Epithelial cell of proximal tubule (primary cell): ENCODE measurements around the gene SARDH. TPM values are rescaled to one million over a fixed set of nuclear protein-coding genes. Genes with fewer than 3 reads are reported as not detected.
"Not testable (repeated sequence)": the region's sequence is repeated elsewhere in the genome, so short reads cannot be mapped to it uniquely, and the experiment has no call there.

Experiments used
- DNase-seq: peaks from one replicate; pipeline ENCODE4 v3.0.0-alpha.2; 2011; ENCODE audit warnings: low read depth
- H3K4me3 ChIP-seq: 2 replicates; pipeline ENCODE4 v1.5.1; 2011; ENCODE audit warnings: low read depth, mild to moderate bottlenecking, low read length
- total RNA-seq: library from RNA; depleted of rRNA; stranded (reverse); fragments of >200 nt; gene quantifications from 2 replicates; pipeline ENCODE4 v1.2.3, GENCODE V29; 2015
- TF ChIP-seq, protein P1 (sequence below): conservative IDR thresholded peaks from 2 replicates; pipeline ENCODE4 v1.5.1; 2012; ENCODE audit warnings: low read depth, mild to moderate bottlenecking, low read length

The SARDH gene
- total RNA-seq, 1 donor from 2014 or later, result 0.92 TPM

DNA sequence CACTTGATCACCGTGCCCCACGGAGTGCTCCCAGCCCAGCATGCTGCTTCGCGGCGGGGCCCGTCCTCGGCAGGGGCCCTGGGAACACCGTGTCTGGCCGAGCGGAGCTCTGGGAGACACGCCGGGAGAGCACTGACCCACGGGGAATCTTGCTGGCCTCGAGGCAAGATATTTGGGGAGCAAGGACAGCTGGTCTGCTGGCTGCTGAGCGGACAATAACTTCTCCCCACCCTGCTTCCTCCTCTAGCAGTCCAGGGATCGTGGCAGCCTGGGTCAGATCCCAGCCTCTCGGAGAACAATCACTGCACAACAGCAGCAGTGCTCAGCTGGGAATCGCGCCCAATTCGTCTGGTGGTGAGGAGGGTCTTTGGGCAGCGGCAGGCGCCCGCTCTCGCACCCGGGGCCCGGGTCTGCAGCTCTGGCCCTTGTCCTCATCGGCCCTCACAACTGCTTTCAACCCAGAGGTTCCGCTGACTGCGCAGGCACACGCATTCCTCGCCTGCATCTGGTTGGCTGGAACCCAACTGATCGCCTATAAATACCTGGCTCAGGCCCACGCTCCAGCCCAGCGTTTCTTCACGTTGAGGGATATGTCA, 58.6 kb downstream of the SARDH start:
- TF ChIP-seq, protein P1, sequence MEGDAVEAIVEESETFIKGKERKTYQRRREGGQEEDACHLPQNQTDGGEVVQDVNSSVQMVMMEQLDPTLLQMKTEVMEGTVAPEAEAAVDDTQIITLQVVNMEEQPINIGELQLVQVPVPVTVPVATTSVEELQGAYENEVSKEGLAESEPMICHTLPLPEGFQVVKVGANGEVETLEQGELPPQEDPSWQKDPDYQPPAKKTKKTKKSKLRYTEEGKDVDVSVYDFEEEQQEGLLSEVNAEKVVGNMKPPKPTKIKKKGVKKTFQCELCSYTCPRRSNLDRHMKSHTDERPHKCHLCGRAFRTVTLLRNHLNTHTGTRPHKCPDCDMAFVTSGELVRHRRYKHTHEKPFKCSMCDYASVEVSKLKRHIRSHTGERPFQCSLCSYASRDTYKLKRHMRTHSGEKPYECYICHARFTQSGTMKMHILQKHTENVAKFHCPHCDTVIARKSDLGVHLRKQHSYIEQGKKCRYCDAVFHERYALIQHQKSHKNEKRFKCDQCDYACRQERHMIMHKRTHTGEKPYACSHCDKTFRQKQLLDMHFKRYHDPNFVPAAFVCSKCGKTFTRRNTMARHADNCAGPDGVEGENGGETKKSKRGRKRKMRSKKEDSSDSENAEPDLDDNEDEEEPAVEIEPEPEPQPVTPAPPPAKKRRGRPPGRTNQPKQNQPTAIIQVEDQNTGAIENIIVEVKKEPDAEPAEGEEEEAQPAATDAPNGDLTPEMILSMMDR, result no peak
- no peak overlapping the region for H3K4me3 ChIP-seq
- DNase-seq, result no peak

DNA sequence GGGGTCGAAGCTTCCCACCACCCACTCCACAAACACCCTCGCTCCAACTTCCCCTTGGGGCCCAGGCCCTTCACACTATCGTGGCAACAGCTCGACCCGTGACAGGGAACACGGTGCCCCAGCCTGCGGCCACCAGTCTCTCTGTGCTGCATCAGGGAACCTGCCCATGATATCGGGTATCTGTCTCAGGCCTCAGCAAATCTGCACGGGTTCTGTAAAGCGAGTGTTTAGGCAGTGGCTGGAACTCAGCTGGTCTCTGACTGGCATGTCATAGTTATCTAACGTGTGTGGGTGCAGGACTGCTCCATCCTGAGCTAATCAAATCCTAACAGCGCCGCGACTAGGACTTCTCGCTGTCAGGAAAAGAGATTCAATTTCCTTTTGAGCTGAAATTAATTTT, 59.1 kb downstream of the SARDH start:
- no peak for DNase-seq
- no peak overlapping the region for H3K4me3 ChIP-seq
- TF ChIP-seq, protein P1, result no peak

DNA sequence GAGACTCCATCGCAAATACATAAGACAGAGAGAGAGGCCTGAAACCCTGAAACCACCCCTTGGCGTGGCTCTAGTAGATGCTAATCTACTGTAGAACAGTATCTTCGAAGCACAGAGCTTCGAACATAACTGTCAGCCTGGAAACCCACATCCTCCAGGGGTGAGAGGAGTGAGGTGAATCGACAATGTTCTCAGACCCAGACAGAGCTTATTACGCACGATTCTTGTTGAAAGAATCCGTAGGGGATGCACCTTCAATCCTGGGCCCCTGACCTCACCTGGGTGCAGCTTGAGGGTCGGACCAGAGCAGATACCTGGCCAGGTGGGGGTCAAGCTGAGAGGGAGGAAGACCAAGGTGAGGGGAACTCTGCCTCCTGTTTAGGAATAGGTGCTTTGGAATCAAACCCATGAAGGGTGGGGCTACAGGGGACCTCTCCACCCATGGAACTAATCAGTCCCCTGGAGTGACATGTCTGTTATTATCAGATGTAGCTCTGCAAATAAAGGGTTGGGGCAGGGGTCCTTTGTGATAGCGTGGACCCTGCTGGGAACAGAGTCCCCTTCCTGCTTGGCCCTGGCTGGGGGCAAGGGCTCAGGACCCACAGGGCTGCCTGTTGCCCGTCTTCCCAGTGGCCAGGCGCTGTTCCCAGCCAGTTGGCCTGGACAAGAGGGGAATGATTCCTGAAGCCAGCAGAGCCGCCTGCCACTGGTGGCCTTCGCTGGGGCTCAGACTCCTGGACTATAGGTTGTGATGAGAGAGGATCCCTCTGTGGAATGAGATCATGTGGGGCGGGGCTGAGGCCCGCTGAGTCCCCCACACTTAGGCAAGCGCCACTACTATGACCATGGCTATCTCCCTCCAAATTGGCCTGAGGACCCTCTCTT, 60.8 kb downstream of the SARDH start:
- TF ChIP-seq, protein P1, result no peak
- no peak for DNase-seq

DNA sequence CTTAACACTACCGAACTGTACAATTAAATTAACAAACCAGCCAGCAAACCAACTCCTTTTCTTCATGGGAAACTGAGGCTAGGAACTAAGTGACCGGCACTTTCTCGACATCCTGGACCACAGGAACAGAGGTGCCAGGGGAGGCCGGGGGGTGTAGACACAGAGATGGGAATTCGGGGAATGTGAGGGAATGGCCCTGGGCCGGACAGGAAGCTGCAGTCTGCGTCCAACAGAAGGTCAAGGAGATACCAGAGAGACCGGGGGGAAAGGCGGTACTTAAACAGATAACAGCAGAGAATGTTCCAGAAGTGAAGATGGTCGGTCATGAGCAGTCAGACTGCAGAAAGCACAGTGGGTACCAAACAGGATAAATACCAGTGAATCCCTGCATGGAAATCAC, 61.7 kb downstream of the SARDH start:
- no peak for DNase-seq
- H3K4me3 ChIP-seq, result no peak overlapping the region
- TF ChIP-seq, protein P1, result no peak

More for the DNA sequence above, 60.8 kb downstream of the SARDH start:
- H3K4me3 ChIP-seq, result no peak overlapping the region

DNA sequence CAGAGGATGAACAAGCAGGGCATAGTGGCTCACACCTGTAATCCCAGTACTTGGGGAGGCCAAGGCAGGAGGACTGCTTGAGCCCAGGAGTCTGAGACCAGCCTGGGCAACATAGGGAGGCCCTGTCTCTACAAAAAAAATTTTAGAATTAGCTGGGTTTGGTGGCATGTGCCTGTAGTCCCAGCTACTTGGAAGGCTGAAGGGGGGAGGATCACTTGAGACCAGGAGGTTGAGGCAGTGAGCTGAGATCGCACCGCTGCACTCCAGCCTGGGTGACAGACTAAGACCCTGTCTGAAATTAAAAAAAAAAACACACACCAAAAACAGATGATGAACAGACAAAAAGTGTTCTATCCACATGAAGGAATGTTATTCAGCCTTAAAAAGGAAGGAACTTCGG, 62.4 kb downstream of the SARDH start:
- not testable (repeated sequence) for DNase-seq, H3K4me3 ChIP-seq

DNA sequence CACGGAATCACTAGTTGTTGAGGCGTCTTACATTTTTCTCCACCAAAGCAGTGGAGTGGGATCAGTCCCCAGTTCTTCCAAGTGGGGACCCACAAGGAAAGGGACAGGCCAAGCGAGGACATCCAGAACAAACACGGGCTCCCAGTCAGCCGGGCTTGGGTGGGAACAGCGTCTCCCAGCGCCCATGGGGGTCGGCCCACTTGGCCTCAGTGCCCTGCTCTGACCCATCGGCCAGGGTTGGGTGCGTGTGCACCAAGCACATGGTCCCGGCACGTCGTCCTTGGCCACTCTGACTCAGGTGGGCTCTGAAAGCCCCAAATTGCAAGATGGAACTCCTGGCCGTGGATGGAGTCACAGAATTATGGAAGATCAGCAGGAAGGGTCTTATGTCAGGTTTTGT, 64.1 kb downstream of the SARDH start:
- DNase-seq, result no peak
- no peak overlapping the region for H3K4me3 ChIP-seq
- TF ChIP-seq, protein P1, result no peak

DNA sequence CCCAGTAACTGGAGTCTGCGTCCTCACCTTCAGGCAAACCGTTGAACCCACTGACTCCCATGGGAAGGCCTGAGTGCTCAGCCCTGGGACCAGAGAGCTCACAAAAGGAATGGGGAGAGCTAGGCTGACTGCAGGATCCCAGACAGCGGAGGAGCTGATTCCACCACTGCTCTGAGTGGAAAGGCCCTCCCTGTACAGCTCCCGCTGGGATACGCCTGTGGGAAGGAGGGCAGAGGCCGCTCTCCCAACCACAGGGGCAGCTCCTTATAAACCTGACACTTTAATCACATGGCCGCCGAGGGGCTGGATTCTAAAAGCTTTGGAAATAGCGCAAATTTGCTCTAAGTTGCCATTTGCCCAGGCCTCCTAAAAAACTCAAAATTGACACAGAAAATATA, 64.9 kb downstream of the SARDH start:
- no peak for DNase-seq
- H3K4me3 ChIP-seq, result no peak overlapping the region
- TF ChIP-seq, protein P1, result no peak
